SK-N-SH treated with all-trans-retinoic acid at 6 μM for 48 hours (cell line): ENCODE results near the gene ASTN2.

Experiments
- ESRRG ChIP-seq: fragments of 250-450 bp; sonication (Bioruptor Pico); IDR thresholded peaks from 2 replicates; pipeline ENCODE4 v1.6.1; 2021; ENCODE audit warnings: mild to moderate bottlenecking
- OSR1 ChIP-seq: fragments of 250-450 bp; sonication (Bioruptor Pico); IDR thresholded peaks from 2 replicates; pipeline ENCODE4 v1.8.0; 2022; ENCODE audit warnings: moderate library complexity, mild to moderate bottlenecking, inconsistent platforms
- PPARA ChIP-seq: fragments of 250-450 bp; sonication (Bioruptor Pico); IDR thresholded peaks from 2 replicates; pipeline ENCODE4 v1.5.0; 2020; ENCODE audit warnings: mild to moderate bottlenecking, borderline replicate concordance
- ZC3H10 ChIP-seq: fragments of 250-450 bp; sonication (Bioruptor Pico); IDR thresholded peaks from 2 replicates; pipeline ENCODE4 v1.5.1; 2021; ENCODE audit warnings: mild to moderate bottlenecking, moderate library complexity
- ZFP3 ChIP-seq: fragments of 250-450 bp; sonication (Bioruptor Pico); IDR thresholded peaks from 2 replicates; pipeline ENCODE4 v1.5.0; 2020; ENCODE audit warnings: mild to moderate bottlenecking, moderate library complexity
- TF ChIP-seq, protein P1 (sequence below): fragments of 250-450 bp; sonication (Bioruptor Pico); IDR thresholded peaks from 2 replicates; pipeline ENCODE4 v1.5.1; 2020; ENCODE audit warnings: low read depth, mild to moderate bottlenecking, moderate library complexity
- TF ChIP-seq, protein P2 (sequence below): fragments of 250-450 bp; sonication (Bioruptor Pico); IDR thresholded peaks from 2 replicates; pipeline ENCODE4 v1.8.0; 2021; ENCODE audit warnings: low read depth, mild to moderate bottlenecking, moderate library complexity, borderline replicate concordance
- TF ChIP-seq, protein P3 (sequence below): fragments of 250-450 bp; sonication (Bioruptor Pico); IDR thresholded peaks from 2 replicates; pipeline ENCODE4 v1.8.0; 2020; ENCODE audit warnings: mild to moderate bottlenecking, moderate library complexity, borderline replicate concordance
- TF ChIP-seq, protein P4 (sequence below): fragments of 250-450 bp; sonication (Bioruptor Pico); IDR thresholded peaks from 2 replicates; pipeline ENCODE4 v1.5.1; 2021; ENCODE audit warnings: mild to moderate bottlenecking, moderate library complexity

DNA sequence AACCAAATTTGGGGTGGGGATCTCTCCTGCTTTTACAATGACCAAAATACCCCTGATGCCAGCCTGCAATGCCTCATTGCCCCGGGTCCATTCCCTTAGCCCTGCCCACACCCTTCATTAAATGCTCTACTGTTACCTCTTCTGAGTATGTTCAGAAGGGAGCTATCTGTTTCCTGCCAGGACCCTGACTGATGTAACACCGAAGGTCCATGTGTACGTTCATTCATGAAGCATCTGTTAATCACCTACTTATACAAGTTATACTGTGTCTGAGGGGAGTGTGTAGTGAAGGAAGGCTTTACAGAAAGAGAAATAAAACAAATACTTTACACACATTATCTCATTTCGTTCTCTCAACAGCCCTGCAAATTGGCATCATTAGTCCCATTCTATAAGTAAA lies 51.9 kb downstream of the ASTN2 start:
- TF ChIP-seq ESRRG (CRISPR knock-in tag) (no peak), PPARA (CRISPR knock-in tag) (no peak), OSR1 (CRISPR knock-in tag) (no peak), ZFP3 (CRISPR knock-in tag) (no peak), ZC3H10 (CRISPR knock-in tag) (no peak)
- TF ChIP-seq, protein P1, sequence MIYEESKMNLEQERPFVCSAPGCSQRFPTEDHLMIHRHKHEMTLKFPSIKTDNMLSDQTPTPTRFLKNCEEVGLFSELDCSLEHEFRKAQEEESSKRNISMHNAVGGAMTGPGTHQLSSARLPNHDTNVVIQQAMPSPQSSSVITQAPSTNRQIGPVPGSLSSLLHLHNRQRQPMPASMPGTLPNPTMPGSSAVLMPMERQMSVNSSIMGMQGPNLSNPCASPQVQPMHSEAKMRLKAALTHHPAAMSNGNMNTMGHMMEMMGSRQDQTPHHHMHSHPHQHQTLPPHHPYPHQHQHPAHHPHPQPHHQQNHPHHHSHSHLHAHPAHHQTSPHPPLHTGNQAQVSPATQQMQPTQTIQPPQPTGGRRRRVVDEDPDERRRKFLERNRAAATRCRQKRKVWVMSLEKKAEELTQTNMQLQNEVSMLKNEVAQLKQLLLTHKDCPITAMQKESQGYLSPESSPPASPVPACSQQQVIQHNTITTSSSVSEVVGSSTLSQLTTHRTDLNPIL (CRISPR knock-in tag): no peak
- TF ChIP-seq, protein P2, sequence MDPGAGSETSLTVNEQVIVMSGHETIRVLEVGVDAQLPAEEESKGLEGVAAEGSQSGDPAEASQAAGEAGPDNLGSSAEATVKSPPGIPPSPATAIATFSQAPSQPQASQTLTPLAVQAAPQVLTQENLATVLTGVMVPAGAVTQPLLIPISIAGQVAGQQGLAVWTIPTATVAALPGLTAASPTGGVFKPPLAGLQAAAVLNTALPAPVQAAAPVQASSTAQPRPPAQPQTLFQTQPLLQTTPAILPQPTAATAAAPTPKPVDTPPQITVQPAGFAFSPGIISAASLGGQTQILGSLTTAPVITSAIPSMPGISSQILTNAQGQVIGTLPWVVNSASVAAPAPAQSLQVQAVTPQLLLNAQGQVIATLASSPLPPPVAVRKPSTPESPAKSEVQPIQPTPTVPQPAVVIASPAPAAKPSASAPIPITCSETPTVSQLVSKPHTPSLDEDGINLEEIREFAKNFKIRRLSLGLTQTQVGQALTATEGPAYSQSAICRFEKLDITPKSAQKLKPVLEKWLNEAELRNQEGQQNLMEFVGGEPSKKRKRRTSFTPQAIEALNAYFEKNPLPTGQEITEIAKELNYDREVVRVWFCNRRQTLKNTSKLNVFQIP: no peak
- TF ChIP-seq, protein P3, sequence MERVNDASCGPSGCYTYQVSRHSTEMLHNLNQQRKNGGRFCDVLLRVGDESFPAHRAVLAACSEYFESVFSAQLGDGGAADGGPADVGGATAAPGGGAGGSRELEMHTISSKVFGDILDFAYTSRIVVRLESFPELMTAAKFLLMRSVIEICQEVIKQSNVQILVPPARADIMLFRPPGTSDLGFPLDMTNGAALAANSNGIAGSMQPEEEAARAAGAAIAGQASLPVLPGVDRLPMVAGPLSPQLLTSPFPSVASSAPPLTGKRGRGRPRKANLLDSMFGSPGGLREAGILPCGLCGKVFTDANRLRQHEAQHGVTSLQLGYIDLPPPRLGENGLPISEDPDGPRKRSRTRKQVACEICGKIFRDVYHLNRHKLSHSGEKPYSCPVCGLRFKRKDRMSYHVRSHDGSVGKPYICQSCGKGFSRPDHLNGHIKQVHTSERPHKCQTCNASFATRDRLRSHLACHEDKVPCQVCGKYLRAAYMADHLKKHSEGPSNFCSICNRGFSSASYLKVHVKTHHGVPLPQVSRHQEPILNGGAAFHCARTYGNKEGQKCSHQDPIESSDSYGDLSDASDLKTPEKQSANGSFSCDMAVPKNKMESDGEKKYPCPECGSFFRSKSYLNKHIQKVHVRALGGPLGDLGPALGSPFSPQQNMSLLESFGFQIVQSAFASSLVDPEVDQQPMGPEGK (CRISPR knock-in tag): no peak
- TF ChIP-seq, protein P4, sequence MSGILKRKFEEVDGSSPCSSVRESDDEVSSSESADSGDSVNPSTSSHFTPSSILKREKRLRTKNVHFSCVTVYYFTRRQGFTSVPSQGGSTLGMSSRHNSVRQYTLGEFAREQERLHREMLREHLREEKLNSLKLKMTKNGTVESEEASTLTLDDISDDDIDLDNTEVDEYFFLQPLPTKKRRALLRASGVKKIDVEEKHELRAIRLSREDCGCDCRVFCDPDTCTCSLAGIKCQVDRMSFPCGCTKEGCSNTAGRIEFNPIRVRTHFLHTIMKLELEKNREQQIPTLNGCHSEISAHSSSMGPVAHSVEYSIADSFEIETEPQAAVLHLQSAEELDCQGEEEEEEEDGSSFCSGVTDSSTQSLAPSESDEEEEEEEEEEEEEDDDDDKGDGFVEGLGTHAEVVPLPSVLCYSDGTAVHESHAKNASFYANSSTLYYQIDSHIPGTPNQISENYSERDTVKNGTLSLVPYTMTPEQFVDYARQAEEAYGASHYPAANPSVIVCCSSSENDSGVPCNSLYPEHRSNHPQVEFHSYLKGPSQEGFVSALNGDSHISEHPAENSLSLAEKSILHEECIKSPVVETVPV (CRISPR knock-in tag): no peak
